Stimulated activated CD4-positive, alpha-beta T cell treated with anti-CD3 and anti-CD28 coated beads, Interleukin-15, amount 100 ng/mL, for 48 hours (primary cell): ENCODE results near the gene NFIB.

Experiments
- DNase-seq, 2 donors: peaks; one replicate each; pipeline ENCODE4 v3.0.0-alpha.2; 2020; ENCODE audit warnings: low read depth in 2 of 2

The NFIB gene

DNA sequence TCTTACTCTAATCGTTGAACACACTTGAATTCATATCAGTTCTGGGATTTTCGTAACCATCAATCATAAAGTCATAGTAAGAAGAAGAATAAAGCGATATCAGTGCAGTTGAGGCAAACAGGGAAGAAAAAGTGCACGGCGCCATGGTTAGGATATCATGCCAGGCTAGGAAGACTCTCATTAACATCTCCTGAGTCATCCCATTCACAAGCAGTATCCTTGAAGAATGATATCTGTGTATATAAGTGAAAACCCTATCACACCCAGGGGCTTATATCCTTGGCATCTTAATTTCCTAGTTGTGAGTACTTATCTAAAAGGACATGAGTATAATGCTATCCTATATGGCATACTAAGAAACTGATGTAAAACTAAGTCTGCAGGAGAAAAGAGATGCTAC lies 38.6 kb downstream of the NFIB start:
- DNase-seq, result no peak

- no peak for DNase-seq
Observed at GRCh38 chr9:14273696-14274121, 40.2 kb downstream of the NFIB start.

DNA sequence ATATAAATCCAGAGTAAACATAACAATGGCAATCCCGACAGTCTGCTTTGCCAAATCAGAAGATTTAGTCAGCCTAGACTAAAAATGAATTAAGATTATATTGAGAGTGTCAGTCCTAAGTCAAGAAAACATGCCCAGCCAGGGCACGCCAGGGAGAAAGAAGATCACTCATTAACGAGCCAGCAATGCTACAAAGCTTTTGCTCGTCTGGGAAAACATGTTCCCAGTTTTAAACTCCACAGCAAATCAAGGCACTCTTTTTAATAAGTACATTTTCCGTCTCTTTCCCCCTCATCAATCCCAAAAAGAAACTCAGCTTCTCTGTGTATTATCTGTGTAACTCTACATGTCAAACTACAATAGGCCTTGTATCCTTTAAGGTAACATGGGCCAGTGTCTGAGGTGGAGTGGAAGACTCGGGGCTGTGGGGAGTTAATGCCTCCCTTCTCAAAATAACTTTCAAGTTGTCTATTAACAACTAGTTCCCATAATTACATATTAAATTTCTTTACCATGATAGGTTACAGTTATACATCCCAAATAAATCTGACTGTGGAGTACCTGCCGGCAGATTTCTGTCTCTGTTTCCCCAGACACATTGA lies 40.9 kb downstream of the NFIB start:
- DNase-seq, result no peak

- DNase-seq, result no peak
Observed at GRCh38 chr9:14271093-14271673, 42.8 kb downstream of the NFIB start.

DNA sequence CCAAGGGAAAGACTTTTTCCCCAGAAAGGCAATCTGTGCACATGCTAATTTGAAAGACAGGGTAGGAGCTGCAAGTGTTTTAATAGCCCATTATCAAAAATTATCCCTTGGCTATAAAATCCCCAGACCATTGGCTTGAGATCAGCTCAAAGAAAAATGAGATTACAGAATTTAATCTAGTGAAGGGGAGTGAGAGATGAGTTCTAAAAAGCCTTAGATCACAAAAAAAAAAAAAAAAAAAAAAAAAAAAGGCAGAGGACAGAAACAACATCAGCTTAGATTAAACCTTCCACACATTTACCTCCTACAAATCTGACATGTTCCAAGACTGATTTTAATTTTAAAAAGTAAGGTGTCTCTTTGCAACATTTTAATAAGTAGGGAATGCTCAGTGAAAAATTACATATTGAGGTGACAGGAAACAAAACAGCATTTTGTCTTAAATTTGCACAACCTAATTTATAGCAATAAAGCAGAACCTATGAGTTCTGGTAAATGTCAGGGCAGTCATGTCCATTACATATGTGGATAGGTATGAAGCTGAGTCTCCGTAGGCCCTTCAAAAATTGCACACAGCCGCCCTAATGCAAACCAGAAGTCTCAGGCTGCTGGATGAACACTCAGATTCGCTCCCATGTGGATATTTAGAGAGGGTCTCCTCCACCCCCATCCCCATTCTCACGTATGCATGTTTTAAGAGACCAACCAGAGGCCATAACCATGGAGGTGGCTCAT lies 43.4 kb downstream of the NFIB start:
- no peak for DNase-seq

GRCh38 chr9:14269916-14270315 lies 44.0 kb downstream of the NFIB start:
- no peak for DNase-seq

GRCh38 chr9:14263707-14264483 lies 50.0 kb downstream of the NFIB start:
- no peak for DNase-seq

- no peak for DNase-seq
Observed at GRCh38 chr9:14262827-14263226, 51.1 kb downstream of the NFIB start.

GRCh38 chr9:14261616-14262015 lies 52.3 kb downstream of the NFIB start:
- DNase-seq, result no peak

DNA sequence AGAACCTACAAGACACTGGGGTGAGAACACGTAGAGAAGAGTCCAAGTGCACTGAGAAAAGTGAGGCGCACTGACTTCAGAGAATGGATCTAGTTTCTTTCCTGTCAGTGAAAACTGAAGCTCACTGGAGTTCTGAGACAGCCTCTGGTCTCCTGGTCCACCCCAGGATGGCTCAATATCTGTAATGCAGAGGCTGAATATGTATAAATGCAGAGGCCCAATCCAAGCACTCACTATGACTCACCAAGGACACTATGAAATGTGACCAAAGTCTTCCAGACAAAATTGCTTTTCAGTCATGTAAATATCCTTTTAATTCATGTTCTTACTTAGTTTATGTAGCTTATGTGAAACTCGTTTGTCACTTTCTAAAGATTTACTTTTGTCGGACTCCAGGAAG lies 53.8 kb downstream of the NFIB start:
- DNase-seq, result no peak

- no peak for DNase-seq
Observed at GRCh38 chr9:14258660-14259239, 55.2 kb downstream of the NFIB start.

GRCh38 chr9:14258156-14258555 lies 55.8 kb downstream of the NFIB start:
- no peak for DNase-seq

DNA sequence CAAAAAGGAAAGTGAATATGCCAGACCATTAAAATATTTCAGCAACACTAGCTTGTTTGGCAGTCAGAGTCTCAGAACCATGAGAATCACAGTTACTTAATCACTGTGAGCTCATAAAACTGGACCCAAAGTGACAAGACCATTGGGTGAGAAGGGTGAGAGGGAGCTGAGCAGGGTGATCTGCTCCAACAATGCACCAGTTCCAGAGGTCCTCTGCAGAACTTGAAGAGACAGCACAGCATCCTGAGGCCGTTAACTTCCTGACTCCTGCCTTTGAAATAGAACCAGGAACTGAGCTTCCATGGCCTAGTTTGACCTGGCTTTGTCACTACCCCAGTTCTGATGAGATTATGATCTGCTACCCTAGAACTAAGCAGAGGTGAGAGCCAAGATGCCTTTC lies 57.4 kb downstream of the NFIB start:
- DNase-seq, result no peak

- no peak for DNase-seq
Observed at GRCh38 chr9:14251154-14252071, 62.5 kb downstream of the NFIB start.

- DNase-seq, result no peak
Observed at GRCh38 chr9:14250794-14251153, 63.2 kb downstream of the NFIB start.

GRCh38 chr9:14249527-14249926 lies 64.4 kb downstream of the NFIB start:
- DNase-seq, result no peak

GRCh38 chr9:14248149-14248548 lies 65.8 kb downstream of the NFIB start:
- no peak for DNase-seq

DNA sequence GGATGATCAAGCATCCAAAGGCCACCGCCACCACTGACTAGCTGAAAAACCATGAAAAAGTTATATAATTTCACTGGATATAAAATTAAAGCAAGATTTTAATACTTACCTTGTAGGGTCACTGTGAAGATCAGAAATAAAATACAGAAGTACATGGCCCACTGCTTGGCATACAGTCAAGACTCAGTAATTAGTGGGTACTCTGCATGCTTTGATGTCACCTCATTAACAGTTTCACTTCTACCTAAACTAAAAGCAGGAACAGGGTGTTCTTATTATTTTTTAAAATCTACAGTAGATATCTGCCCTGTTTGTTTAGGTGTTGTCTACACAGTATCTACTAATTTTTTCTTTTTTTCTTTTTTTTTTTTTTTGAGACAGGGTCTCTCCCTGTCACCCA lies 66.4 kb downstream of the NFIB start:
- no peak for DNase-seq

DNA sequence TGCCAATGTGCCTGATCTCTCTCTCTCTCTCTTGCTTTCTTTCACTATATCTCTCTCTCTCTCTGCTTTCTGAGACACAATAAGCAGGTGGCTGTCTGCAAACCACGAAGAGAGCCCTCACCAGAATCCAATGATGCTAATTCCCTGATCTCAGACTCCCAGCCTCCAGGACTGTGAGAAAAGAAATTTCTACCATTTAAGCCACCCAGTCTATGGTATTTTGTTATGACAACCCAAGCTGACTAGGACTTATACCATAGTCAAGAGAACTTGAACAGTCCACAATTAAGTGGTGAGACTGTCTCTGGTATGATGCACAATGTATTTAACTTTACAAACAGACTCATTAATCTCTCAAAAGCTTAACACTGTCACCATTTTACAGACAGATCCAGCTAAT lies 67.0 kb downstream of the NFIB start:
- no peak for DNase-seq

- DNase-seq, result no peak
Observed at GRCh38 chr9:14245901-14246525, 67.9 kb downstream of the NFIB start.
